Ascending aorta (tissue), 2 donors: ENCODE measurements around the gene ATP10A. TPM values are rescaled to one million over a fixed set of nuclear protein-coding genes. Genes with fewer than 3 reads are reported as not detected.

Experiments used
- DNase-seq, 2 donors: peaks; one replicate each; pipeline ENCODE4 v3.0.0-alpha.2; 2019; ENCODE audit warnings: low spot score in 2 of 2
- H3K27ac ChIP-seq, 2 donors: fragments of 200-600 bp; sonication (generic); one replicate each; pipeline ENCODE4 v1.5.1; 2016 to 2017; ENCODE audit warnings: mild to moderate bottlenecking in 1 of 2
- H3K27me3 ChIP-seq: fragments of 200-600 bp; sonication (generic); one replicate; pipeline ENCODE4 v1.5.1; 2017
- H3K36me3 ChIP-seq, 2 donors: fragments of 200-600 bp; sonication (generic); one replicate each; pipeline ENCODE4 v1.5.1; 2016
- H3K4me1 ChIP-seq, 2 donors: fragments of 200-600 bp; sonication (generic); one replicate each; pipeline ENCODE4 v1.5.1; 2016 to 2017; ENCODE audit warnings: mild to moderate bottlenecking in 1 of 2
- H3K4me3 ChIP-seq, 2 donors: fragments of 200-600 bp; sonication (generic); one replicate each; pipeline ENCODE4 v1.5.1; 2016 to 2017; ENCODE audit warnings: mild to moderate bottlenecking in 1 of 2
- H3K9me3 ChIP-seq, 2 donors: fragments of 200-600 bp; sonication (generic); one replicate each; pipeline ENCODE4 v1.5.1; 2016
- intact Hi-C: fragments of 100-400 bp; cut with DNase I; formaldehyde crosslinking; loops from one replicate; pipeline ENCODE4 v1.15.1; 2023
- total RNA-seq: library from RNA; depleted of rRNA; stranded (reverse); fragments of >200 nt; gene quantifications from one replicate; pipeline ENCODE4 v1.1.0, GENCODE V29; 2016
- TF ChIP-seq, protein P1 (sequence below), 3 experiments: fragments of 200-600 bp in 2 of 3; fragments of 450-650 bp in 1 of 3; sonication (generic) in 2 of 3; IDR thresholded peaks; one replicate each; pipeline ENCODE4 v1.5.1; 2016 to 2019; ENCODE audit warnings: antibody characterized with exemption in 3 of 3, mild to moderate bottlenecking in 1 of 3, moderate library complexity in 1 of 3

The ATP10A gene
- total RNA-seq, 1 donor from 2014 or later: 26.7 TPM

DNA sequence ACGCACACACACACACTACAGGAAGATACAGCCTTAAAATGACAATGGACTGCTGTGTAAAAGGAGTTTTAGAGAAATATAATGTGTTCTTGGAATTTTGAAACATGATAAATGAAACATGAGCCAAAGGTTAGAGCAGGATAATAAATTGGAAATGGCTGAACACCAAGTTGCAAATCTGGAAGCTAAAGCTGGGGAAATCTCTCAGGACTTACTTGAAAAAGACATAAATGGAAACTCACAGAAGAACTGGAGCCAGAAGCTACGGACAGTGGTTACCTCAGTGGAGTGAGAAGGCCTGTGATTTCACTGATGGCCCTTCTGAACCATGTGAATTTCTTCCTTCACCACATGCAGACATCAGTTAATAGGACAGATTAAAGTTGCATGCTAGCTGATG is 37.3 kb upstream of the ATP10A start:
- no peaks in the 10 kb centered on the region for H3K9me3 ChIP-seq
- no peak overlapping the region for H3K27ac ChIP-seq
- TF ChIP-seq, protein P1, sequence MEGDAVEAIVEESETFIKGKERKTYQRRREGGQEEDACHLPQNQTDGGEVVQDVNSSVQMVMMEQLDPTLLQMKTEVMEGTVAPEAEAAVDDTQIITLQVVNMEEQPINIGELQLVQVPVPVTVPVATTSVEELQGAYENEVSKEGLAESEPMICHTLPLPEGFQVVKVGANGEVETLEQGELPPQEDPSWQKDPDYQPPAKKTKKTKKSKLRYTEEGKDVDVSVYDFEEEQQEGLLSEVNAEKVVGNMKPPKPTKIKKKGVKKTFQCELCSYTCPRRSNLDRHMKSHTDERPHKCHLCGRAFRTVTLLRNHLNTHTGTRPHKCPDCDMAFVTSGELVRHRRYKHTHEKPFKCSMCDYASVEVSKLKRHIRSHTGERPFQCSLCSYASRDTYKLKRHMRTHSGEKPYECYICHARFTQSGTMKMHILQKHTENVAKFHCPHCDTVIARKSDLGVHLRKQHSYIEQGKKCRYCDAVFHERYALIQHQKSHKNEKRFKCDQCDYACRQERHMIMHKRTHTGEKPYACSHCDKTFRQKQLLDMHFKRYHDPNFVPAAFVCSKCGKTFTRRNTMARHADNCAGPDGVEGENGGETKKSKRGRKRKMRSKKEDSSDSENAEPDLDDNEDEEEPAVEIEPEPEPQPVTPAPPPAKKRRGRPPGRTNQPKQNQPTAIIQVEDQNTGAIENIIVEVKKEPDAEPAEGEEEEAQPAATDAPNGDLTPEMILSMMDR (IDR thresholded peaks at IDR 0.05): no peak
- DNase-seq: no peak
- no peaks in the 10 kb centered on the region for H3K27me3 ChIP-seq
- no peaks in the 10 kb centered on the region for H3K36me3 ChIP-seq
- H3K4me1 ChIP-seq: no peaks in the 10 kb centered on the region
- intact Hi-C loops: no loop called here
- no peak overlapping the region for H3K4me3 ChIP-seq

DNA sequence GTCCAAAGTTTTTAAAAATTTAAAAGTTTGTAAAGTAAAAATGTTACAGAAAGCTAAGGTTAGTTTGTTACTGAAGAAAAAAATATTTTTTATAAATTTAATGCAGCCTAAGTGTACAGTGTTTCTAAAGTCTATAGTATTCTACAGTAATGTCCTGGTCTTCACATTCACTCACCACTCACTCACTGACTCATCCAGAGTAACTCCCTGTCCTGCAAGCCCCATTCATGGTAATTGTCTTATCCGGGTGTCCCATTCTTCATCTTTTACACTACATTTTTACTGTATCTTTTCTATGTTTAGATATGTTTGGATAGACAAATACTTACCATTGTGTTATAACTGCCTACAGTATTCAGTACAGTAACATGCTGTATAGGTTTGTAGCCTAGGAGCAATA is 36.7 kb upstream of the ATP10A start:
- Histone ChIP-seq H3K4me1 (no peaks in the 10 kb centered on the region), H3K4me3 (no peak overlapping the region), H3K36me3 (no peaks in the 10 kb centered on the region), H3K9me3 (no peaks in the 10 kb centered on the region), H3K27ac (no peak overlapping the region), H3K27me3 (no peaks in the 10 kb centered on the region)
- DNase-seq: no peak
- intact Hi-C loops: no loop called here
- TF ChIP-seq, protein P1 (IDR thresholded peaks at IDR 0.05): no peak

DNA sequence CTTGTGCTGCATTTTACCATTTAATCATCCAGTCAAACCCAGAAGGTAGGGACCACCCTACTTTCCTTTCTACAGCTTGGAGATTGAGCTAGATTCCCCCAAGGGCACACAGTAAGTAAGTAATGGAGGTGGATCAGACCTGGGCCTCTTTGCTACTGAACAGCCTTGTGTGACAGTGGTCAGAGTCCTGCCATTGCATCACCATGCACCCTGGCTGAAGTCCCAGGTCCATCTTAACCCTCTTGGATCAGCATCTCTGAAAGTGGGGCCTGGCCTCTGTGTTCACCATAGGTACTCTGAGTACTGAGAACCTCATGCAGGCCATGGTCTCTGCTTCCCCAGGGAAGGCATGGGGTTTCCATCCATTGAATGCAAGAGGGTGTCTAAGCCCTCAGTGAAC is 34.5 kb upstream of the ATP10A start:
- TF ChIP-seq, protein P1 (IDR thresholded peaks at IDR 0.05): no peak
- intact Hi-C loops: no loop called here
- no peaks in the 10 kb centered on the region for H3K4me1 ChIP-seq

DNA sequence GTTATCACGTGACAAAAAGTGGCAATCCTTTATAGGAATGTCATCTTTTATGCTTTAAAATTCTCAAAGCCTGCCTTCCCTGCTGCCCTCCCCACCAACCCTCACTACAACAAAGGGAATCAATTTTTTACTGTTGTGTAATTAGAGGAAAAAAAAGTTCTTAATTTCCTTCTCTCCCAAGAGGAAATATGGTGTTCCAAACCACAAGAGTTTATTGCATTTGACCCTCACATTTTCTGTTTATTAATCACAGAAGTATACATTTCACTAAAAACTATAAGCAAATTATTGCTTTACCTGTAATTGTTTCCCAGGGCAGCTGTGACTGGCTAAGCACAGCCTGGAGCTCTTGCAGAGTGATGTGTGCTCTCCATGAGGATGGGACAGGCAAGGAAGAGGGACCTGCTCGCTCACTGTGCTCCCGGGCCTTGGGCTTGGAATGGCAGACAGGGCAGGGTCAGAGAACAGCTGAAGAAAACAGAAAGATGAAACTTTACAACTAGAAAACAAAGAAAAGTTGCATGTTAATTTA is 31.3 kb upstream of the ATP10A start:
- peaks cover 0 to 6% of the 10 kb centered on the region in 2 donors for H3K4me1 ChIP-seq
- no peak overlapping the region for H3K4me3 ChIP-seq
- no peaks in the 10 kb centered on the region for H3K9me3 ChIP-seq
- no peaks in the 10 kb centered on the region for H3K27me3 ChIP-seq
- TF ChIP-seq, protein P1 (IDR thresholded peaks at IDR 0.05): no peak
- no peaks in the 10 kb centered on the region for H3K36me3 ChIP-seq
- no peak for DNase-seq
- intact Hi-C loops: no loop called here
- no peak overlapping the region for H3K27ac ChIP-seq

More for the DNA sequence above, 34.5 kb upstream of the ATP10A start:
- no peaks in the 10 kb centered on the region for H3K36me3 ChIP-seq
- H3K27me3 ChIP-seq: no peaks in the 10 kb centered on the region
- H3K4me3 ChIP-seq: no peak overlapping the region
- no peaks in the 10 kb centered on the region for H3K9me3 ChIP-seq
- no peak for DNase-seq
- H3K27ac ChIP-seq: no peak overlapping the region

DNA sequence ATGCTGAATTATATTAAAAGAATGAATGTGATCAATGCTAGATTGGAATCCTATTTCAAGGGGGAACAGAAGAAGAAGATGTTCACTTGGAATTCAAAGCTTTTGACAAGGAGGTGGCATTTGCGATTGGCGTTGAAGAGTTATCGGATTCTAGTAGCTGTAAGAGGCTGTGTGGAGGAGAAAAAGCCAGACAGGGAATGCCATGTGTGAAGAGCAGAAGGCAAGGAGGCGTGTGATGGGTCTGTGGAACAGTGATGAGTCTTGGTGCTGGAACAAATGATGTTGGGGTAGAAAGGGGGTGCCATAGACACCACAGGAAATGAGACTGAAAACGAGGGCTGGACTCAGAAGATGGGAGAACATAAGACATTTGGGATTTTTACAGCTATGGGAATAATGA is 30.5 kb upstream of the ATP10A start:
- Histone ChIP-seq H3K4me1 (peaks cover 0 to 6% of the 10 kb centered on the region in 2 donors), H3K27ac (no peak overlapping the region), H3K27me3 (no peaks in the 10 kb centered on the region), H3K36me3 (no peaks in the 10 kb centered on the region), H3K9me3 (no peaks in the 10 kb centered on the region), H3K4me3 (no peak overlapping the region)
- DNase-seq: no peak
- TF ChIP-seq, protein P1 (IDR thresholded peaks at IDR 0.05): no peak
- intact Hi-C loops: no loop called here

DNA sequence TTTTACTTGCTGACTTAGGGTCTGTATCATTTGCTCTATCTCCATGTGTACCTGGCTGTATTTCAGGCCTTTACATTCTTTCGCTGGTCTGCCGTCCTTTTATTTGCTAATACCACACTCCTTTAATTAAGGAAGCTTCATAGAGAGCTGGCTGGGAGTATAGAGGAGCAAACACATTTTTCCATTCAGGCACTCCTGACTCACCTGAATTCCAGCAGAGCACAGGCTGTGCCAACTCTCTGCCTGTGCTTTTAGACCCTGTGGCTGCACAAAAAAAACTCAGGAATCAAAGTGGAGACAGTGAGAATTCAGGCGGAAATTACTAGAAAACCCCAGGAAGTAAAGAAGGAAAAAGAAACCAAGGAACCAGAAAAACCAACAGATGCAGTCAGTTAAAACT is 29.0 kb upstream of the ATP10A start:
- Histone ChIP-seq H3K4me1 (peaks cover 0 to 6% of the 10 kb centered on the region in 2 donors), H3K27ac (no peak overlapping the region), H3K36me3 (no peaks in the 10 kb centered on the region), H3K27me3 (no peaks in the 10 kb centered on the region), H3K9me3 (no peaks in the 10 kb centered on the region), H3K4me3 (no peak overlapping the region)
- TF ChIP-seq, protein P1 (IDR thresholded peaks at IDR 0.05): no peak
- DNase-seq: no peak
- intact Hi-C loops: no loop called here
